HCT116 (cell line): Measurements from ENCODE around the gene ADAT3. TPM values are rescaled to one million over a fixed set of nuclear protein-coding genes. Genes with fewer than 3 reads are reported as not detected.

Source experiments
- ATAC-seq: fragments of 200-7000 bp; cut with Tn5 transposase; 2 replicates; pipeline ENCODE4 v1.9.1; 2020; ENCODE audit warnings: mild to moderate bottlenecking, moderate library complexity
- BruUV-seq: library from RNA; stranded (reverse); fragments of 400-500 nt; replicated peaks from 2 replicates; lab custom pipeline; 2021; lab: Mats Ljungman, UMichigan
- CTCF ChIA-PET: fragments of 300-600 bp; sonication (Branson Sonifier 250); formaldehyde crosslinking; loops from one replicate; lab custom pipeline; 2021; ENCODE audit warnings: antibody characterized with exemption; lab: Charles Lee
- POLR2A ChIA-PET: fragments of 300-600, 350-600 bp; sonication (Branson Sonifier 250); formaldehyde crosslinking; loops from one replicate; lab custom pipeline; 2021; ENCODE audit warnings: antibody characterized with exemption; lab: Charles Lee
- RAD21 ChIA-PET, 2 experiments: fragments of 300-600 bp; sonication (Branson Sonifier 250); formaldehyde crosslinking; loops; one replicate each; lab custom pipeline; 2023; ENCODE audit warnings: low total read pairs in 2 of 2; ENCODE audit not compliant: uncharacterized antibody in 2 of 2, unreplicated experiment in 2 of 2, low non-redundant PET in 1 of 2; lab: Charles Lee
- DNase-seq: peaks from one replicate; pipeline ENCODE4 v3.0.0-alpha.2; 2010; ENCODE audit warnings: low read depth, low spot score
- H2AFZ ChIP-seq: fragments of 200-600 bp; shearing (Covaris generic), sonication (generic); 2 replicates; pipeline ENCODE4 v1.6.1; 2017; ENCODE audit warnings: low read depth, mixed run types, mixed read lengths, antibody characterized with exemption, low read length; ENCODE audit not compliant: poor library complexity, severe bottlenecking
- H3K27ac ChIP-seq: 2 replicates; pipeline ENCODE4 v1.5.1; 2012; ENCODE audit warnings: low read depth, low read length
- H3K27me3 ChIP-seq: fragments of 200-600 bp; sonication (generic); 2 replicates; pipeline ENCODE4 v1.6.1; 2016; ENCODE audit warnings: mixed run types, low read length, mixed read lengths; ENCODE audit not compliant: insufficient read depth
- H3K36me3 ChIP-seq, 2 experiments: fragments of 200-500 bp in 1 of 2; fragments of 200-600 bp in 1 of 2; sonication (Bioruptor generic) in 1 of 2; sonication (generic) in 1 of 2; 2 replicates each; pipeline versions ENCODE4 v1.5.1 to v1.6.1; 2014 to 2016; ENCODE audit warnings: low read length in 2 of 2, inconsistent platforms in 1 of 2, mixed read lengths in 1 of 2, mixed run types in 1 of 2; ENCODE audit not compliant: insufficient read depth in 2 of 2, control insufficient read depth in 1 of 2
- H3K4me1 ChIP-seq, 2 experiments: fragments of 200-600 bp in 1 of 2; sonication (generic) in 1 of 2; 2 replicates each; pipeline versions ENCODE4 v1.5.1 to v1.6.1; 2012 to 2017; ENCODE audit warnings: low read length in 2 of 2, inconsistent platforms in 1 of 2, mild to moderate bottlenecking in 1 of 2, mixed read lengths in 1 of 2, mixed run types in 1 of 2, moderate library complexity in 1 of 2; ENCODE audit not compliant: insufficient read depth in 2 of 2, control insufficient read depth in 1 of 2
- H3K4me2 ChIP-seq: fragments of 200-600 bp; sonication (generic); 2 replicates; pipeline ENCODE4 v1.6.1; 2017; ENCODE audit warnings: mixed run types, low read length, mixed read lengths
- H3K4me3 ChIP-seq, 2 experiments: fragments of 200-600 bp in 1 of 2; sonication (generic) in 1 of 2; replicated peaks in 1 of 2; 2 replicates each; pipeline ENCODE4 v1.5.1; 2011 to 2016; ENCODE audit warnings: low read length in 2 of 2, control low read depth in 1 of 2, low read depth in 1 of 2, mild to moderate bottlenecking in 1 of 2, mixed read lengths in 1 of 2, mixed run types in 1 of 2
- H3K79me2 ChIP-seq: fragments of 200-600 bp; sonication (generic); 2 replicates; pipeline ENCODE4 v1.6.1; 2017; ENCODE audit warnings: mild to moderate bottlenecking, mixed run types, low read length, moderate library complexity, mixed read lengths; ENCODE audit not compliant: insufficient read depth
- H3K9ac ChIP-seq: fragments of 200-600 bp; sonication (generic); 2 replicates; pipeline ENCODE4 v1.6.1; 2016; ENCODE audit warnings: low read length, mixed read lengths
- H3K9me2 ChIP-seq: fragments of 200-600 bp; sonication (generic), shearing (Covaris generic); 2 replicates; pipeline ENCODE4 v1.6.1; 2017; ENCODE audit warnings: mixed run types, mild to moderate bottlenecking, moderate library complexity; ENCODE audit not compliant: insufficient read depth
- H3K9me3 ChIP-seq, 2 experiments: fragments of 200-500 bp in 1 of 2; fragments of 200-600 bp in 1 of 2; sonication (Bioruptor generic) in 1 of 2; sonication (generic) in 1 of 2; 2 replicates each; pipeline ENCODE4 v1.6.1; 2014 to 2017; ENCODE audit warnings: low read length in 2 of 2, mixed read lengths in 2 of 2, inconsistent platforms in 1 of 2, low read depth in 1 of 2, mild to moderate bottlenecking in 1 of 2, mixed run types in 1 of 2, moderate library complexity in 1 of 2; ENCODE audit not compliant: control insufficient read depth in 1 of 2, insufficient read depth in 1 of 2
- H4K20me1 ChIP-seq: fragments of 200-600 bp; sonication (generic), shearing (Covaris generic); 2 replicates; pipeline ENCODE4 v1.6.1; 2017; ENCODE audit warnings: mixed run types, mild to moderate bottlenecking, moderate library complexity; ENCODE audit not compliant: insufficient read depth
- ATF3 ChIP-seq: IDR thresholded peaks from 2 replicates; pipeline ENCODE4 v1.6.1; 2012
- CBX3 ChIP-seq: IDR thresholded peaks from 2 replicates; pipeline ENCODE4 v1.6.1; 2012; ENCODE audit warnings: low read depth
- CEBPB ChIP-seq: IDR thresholded peaks from 2 replicates; pipeline ENCODE4 v1.6.1; 2012; ENCODE audit warnings: low read depth
- EGR1 ChIP-seq: IDR thresholded peaks from 2 replicates; pipeline ENCODE4 v1.6.1; 2012; ENCODE audit warnings: low read depth
- ELF1 ChIP-seq: IDR thresholded peaks from 2 replicates; pipeline ENCODE4 v1.6.1; 2012; ENCODE audit warnings: low read depth, borderline replicate concordance
- EZH2 ChIP-seq: fragments of 200-600 bp; sonication (generic); IDR thresholded peaks from 2 replicates; pipeline ENCODE4 v1.6.1; 2017; ENCODE audit warnings: antibody characterized with exemption, mixed run types
- EZH2phosphoT487 ChIP-seq: fragments of 200-600 bp; IDR thresholded peaks from 2 replicates; pipeline ENCODE4 v1.6.1; 2018; ENCODE audit warnings: antibody characterized with exemption, borderline replicate concordance
- FOSL1 ChIP-seq: IDR thresholded peaks from 2 replicates; pipeline ENCODE4 v1.6.1; 2012; ENCODE audit warnings: low read depth
- JUND ChIP-seq: IDR thresholded peaks from 2 replicates; pipeline ENCODE4 v1.6.1; 2012
- POLR2A ChIP-seq: IDR thresholded peaks from 2 replicates; pipeline ENCODE4 v1.7.0; 2011; ENCODE audit warnings: borderline replicate concordance; ENCODE audit not compliant: insufficient read depth, insufficient read length; ENCODE audit errors: extremely low read depth
- POLR2AphosphoS5 ChIP-seq: IDR thresholded peaks from 2 replicates; pipeline ENCODE4 v1.6.1; 2011; ENCODE audit warnings: mild to moderate bottlenecking, low read depth, low read length, moderate library complexity
- RAD21 ChIP-seq: IDR thresholded peaks from 2 replicates; pipeline ENCODE4 v1.6.1; 2012; ENCODE audit warnings: low read depth, mild to moderate bottlenecking
- SIN3A ChIP-seq: IDR thresholded peaks from 2 replicates; pipeline ENCODE4 v1.6.1; 2012; ENCODE audit warnings: low read depth
- SRF ChIP-seq: IDR thresholded peaks from 2 replicates; pipeline ENCODE4 v1.6.1; 2012; ENCODE audit warnings: low read depth
- TCF7L2 ChIP-seq: IDR thresholded peaks from 2 replicates; pipeline ENCODE4 v1.7.0; 2011; ENCODE audit warnings: borderline replicate concordance, inconsistent platforms; ENCODE audit not compliant: insufficient read depth, insufficient read length; ENCODE audit errors: extremely low read depth
- YY1 ChIP-seq: IDR thresholded peaks from 2 replicates; pipeline ENCODE4 v1.6.1; 2011; ENCODE audit warnings: low read length, low read depth, moderate library complexity, mild to moderate bottlenecking; ENCODE audit not compliant: insufficient replicate concordance; ENCODE audit errors: extremely low read depth
- ZBTB33 ChIP-seq: IDR thresholded peaks from 2 replicates; pipeline ENCODE4 v1.6.1; 2011; ENCODE audit warnings: mild to moderate bottlenecking, low read length, moderate library complexity; ENCODE audit not compliant: insufficient replicate concordance; ENCODE audit errors: extremely low read depth
- intact Hi-C: fragments of 100-400 bp; cut with micrococcal nuclease; formaldehyde crosslinking; loops from 2 replicates; pipeline ENCODE4 v1.10.0; 2022
- total RNA-seq: library from RNA; stranded (reverse); gene quantifications from one replicate; pipeline ENCODE4 v1.2.1, GENCODE V29; 2021; ENCODE audit not compliant: unreplicated experiment
- TF ChIP-seq, protein P1 (sequence below), 3 experiments: fragments of 200-600 bp in 1 of 3; sonication (generic) in 1 of 3; IDR thresholded peaks in 2 of 3; conservative IDR thresholded peaks in 1 of 3; 2 replicates each; pipeline ENCODE4 v1.5.1; 2012 to 2017; ENCODE audit warnings: low read depth in 2 of 3, low read length in 2 of 3, antibody characterized with exemption in 1 of 3, borderline replicate concordance in 1 of 3, control low read depth in 1 of 3, mild to moderate bottlenecking in 1 of 3, mixed read lengths in 1 of 3, mixed run types in 1 of 3, moderate library complexity in 1 of 3; ENCODE audit not compliant: insufficient read depth in 1 of 3
- TF ChIP-seq, protein P2 (sequence below): IDR thresholded peaks from 2 replicates; pipeline ENCODE4 v1.6.1; 2012; ENCODE audit warnings: low read depth

Gene ADAT3
- total RNA-seq, 1 experiment from 2014 or later: 15.9 TPM

- intact Hi-C loops: no loop called here
- Histone ChIP-seq H4K20me1 (peaks cover 11% of the 10 kb centered on the region; the same call in 1 of the 2 replicates), H3K36me3 (peaks cover 3 to 13% of the 10 kb centered on the region in 2 experiments; a peak in 2 of 4 replicates), H3K9ac (no peak overlapping the region), H3K4me2 (no peak overlapping the region), H3K27ac (no peak overlapping the region), H2AFZ (no peak overlapping the region), H3K27me3 (no peaks in the 10 kb centered on the region), H3K79me2 (peaks cover 49% of the 10 kb centered on the region), H3K9me2 (no peaks in the 10 kb centered on the region), H3K4me3 (no peak overlapping the region), H3K4me1 (peaks cover 15 to 30% of the 10 kb centered on the region in 2 experiments), H3K9me3 (no peaks in the 10 kb centered on the region)
- ChIA-PET CTCF (no interaction called here), RAD21 (no interaction called here), POLR2A (no interaction called here)
- TF ChIP-seq JUND (no peak), ELF1 (no peak), ATF3 (no peak), YY1 (no peak), EZH2phosphoT487 (no peak), ZBTB33 (no peak), POLR2A (no peak), CEBPB (no peak), RAD21 (no peak), CBX3 (no peak), EZH2 (no peak), FOSL1 (no peak), SIN3A (no peak), EGR1 (no peak), POLR2AphosphoS5 (no peak), SRF (no peak), TCF7L2 (no peak)
- TF ChIP-seq, protein P1, sequence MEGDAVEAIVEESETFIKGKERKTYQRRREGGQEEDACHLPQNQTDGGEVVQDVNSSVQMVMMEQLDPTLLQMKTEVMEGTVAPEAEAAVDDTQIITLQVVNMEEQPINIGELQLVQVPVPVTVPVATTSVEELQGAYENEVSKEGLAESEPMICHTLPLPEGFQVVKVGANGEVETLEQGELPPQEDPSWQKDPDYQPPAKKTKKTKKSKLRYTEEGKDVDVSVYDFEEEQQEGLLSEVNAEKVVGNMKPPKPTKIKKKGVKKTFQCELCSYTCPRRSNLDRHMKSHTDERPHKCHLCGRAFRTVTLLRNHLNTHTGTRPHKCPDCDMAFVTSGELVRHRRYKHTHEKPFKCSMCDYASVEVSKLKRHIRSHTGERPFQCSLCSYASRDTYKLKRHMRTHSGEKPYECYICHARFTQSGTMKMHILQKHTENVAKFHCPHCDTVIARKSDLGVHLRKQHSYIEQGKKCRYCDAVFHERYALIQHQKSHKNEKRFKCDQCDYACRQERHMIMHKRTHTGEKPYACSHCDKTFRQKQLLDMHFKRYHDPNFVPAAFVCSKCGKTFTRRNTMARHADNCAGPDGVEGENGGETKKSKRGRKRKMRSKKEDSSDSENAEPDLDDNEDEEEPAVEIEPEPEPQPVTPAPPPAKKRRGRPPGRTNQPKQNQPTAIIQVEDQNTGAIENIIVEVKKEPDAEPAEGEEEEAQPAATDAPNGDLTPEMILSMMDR (IDR thresholded peaks at IDR 0.05 in 2 of 3, conservative IDR thresholded peaks at IDR 0.05 in 1 of 3; ENCODE audit: borderline replicate concordance in 1 of 3, insufficient read depth in 1 of 3, low read depth in 2 of 3, low read length in 2 of 3): no peak
- TF ChIP-seq, protein P2, sequence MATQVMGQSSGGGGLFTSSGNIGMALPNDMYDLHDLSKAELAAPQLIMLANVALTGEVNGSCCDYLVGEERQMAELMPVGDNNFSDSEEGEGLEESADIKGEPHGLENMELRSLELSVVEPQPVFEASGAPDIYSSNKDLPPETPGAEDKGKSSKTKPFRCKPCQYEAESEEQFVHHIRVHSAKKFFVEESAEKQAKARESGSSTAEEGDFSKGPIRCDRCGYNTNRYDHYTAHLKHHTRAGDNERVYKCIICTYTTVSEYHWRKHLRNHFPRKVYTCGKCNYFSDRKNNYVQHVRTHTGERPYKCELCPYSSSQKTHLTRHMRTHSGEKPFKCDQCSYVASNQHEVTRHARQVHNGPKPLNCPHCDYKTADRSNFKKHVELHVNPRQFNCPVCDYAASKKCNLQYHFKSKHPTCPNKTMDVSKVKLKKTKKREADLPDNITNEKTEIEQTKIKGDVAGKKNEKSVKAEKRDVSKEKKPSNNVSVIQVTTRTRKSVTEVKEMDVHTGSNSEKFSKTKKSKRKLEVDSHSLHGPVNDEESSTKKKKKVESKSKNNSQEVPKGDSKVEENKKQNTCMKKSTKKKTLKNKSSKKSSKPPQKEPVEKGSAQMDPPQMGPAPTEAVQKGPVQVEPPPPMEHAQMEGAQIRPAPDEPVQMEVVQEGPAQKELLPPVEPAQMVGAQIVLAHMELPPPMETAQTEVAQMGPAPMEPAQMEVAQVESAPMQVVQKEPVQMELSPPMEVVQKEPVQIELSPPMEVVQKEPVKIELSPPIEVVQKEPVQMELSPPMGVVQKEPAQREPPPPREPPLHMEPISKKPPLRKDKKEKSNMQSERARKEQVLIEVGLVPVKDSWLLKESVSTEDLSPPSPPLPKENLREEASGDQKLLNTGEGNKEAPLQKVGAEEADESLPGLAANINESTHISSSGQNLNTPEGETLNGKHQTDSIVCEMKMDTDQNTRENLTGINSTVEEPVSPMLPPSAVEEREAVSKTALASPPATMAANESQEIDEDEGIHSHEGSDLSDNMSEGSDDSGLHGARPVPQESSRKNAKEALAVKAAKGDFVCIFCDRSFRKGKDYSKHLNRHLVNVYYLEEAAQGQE: no peak
- ATAC-seq (no peak), DNase-seq (no peak)
- BruUV-seq: no TSS peak
These were observed 33.6 kb upstream of the ADAT3 start for GRCh38 chr19:1871630-1872029.
